Esophagus squamous epithelium (tissue), 5 donors: ENCODE data around the gene ZNF678. TPM values are rescaled to one million over a fixed set of nuclear protein-coding genes. Genes with fewer than 3 reads are reported as not detected.

Source experiments
- DNase-seq: peaks from one replicate; lab custom pipeline; 2025; lab: John Stamatoyannopoulos, UW
- H3K27ac ChIP-seq, 4 donors: fragments of 200-600 bp; sonication (generic); one replicate each; pipeline ENCODE4 v1.5.1; 2016 to 2019; ENCODE audit warnings: mild to moderate bottlenecking in 1 of 4
- H3K27me3 ChIP-seq, 4 donors: fragments of 200-600 bp; sonication (generic); 1 replicate in 3 of 4; 2 replicates in 1 of 4; pipeline versions ENCODE4 v1.5.1 to v1.6.0; 2017 to 2021; ENCODE audit warnings: antibody characterized with exemption in 1 of 4
- H3K36me3 ChIP-seq, 3 donors: fragments of 200-600 bp; sonication (generic); one replicate each; pipeline ENCODE4 v1.5.1; 2016 to 2019
- H3K4me1 ChIP-seq, 3 donors: fragments of 200-600 bp; sonication (generic); one replicate each; pipeline ENCODE4 v1.5.1; 2017 to 2019
- H3K4me3 ChIP-seq, 4 donors: fragments of 200-600 bp; sonication (generic); 1 replicate in 3 of 4; 2 replicates in 1 of 4; pipeline ENCODE4 v1.5.1; 2016 to 2019; ENCODE audit warnings: mild to moderate bottlenecking in 2 of 4, moderate library complexity in 1 of 4
- H3K9me3 ChIP-seq, 3 donors: fragments of 200-600 bp; sonication (generic); one replicate each; pipeline ENCODE4 v1.5.1; 2016 to 2019
- POLR2A ChIP-seq, 4 donors: fragments of 450-650 bp; IDR thresholded peaks; one replicate each; pipeline ENCODE4 v1.6.1; 2017; ENCODE audit warnings: antibody characterized with exemption in 4 of 4, mild to moderate bottlenecking in 4 of 4, moderate library complexity in 3 of 4
- WGBS, 2 donors: methylation state at CpG; one replicate each; pipeline ENCODE4 v1.1.5; 2018; 5-methylcytosine and 5-hydroxymethylcytosine counted together
- intact Hi-C: fragments of 100-400 bp; cut with DNase I; formaldehyde crosslinking; loops from one replicate; pipeline ENCODE4 v1.15.0; 2022
- total RNA-seq, 4 donors: library from RNA; depleted of rRNA; stranded (reverse); fragments of >200 nt; gene quantifications; one replicate each; pipeline ENCODE4 v1.1.0, GENCODE V29; 2016
- TF ChIP-seq, protein P1 (sequence below), 6 experiments: fragments of 450-650 bp in 4 of 6; fragments of 200-600 bp in 2 of 6; sonication (generic) in 2 of 6; IDR thresholded peaks; one replicate each; pipeline ENCODE4 v1.5.1; 2016 to 2019; ENCODE audit warnings: antibody characterized with exemption in 6 of 6, mild to moderate bottlenecking in 4 of 6, moderate library complexity in 4 of 6
- donor health status: DM: yes; HTN: yes; CAD: no.

The ZNF678 gene
- total RNA-seq, 4 donors from 2014 or later: 1.5 to 7.6 (median 3.2) TPM

DNA sequence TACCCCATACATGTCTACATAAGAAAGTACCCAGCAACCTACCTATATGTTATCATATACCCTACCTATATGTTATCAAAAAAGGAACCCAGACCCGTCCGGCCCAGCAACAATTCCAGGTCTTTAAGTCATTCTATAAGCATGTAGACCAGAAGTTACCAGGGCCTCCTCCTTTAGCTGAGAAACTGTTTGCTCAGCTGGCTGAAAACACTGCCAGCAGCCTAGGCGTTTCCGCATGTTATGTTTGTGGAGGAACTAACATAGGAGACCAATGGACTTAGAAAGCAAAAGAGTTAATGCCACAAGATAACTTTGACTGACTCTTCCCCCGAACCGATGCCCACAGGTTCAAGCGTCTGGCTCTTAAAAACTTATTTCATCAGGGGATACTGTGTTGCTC, 7.1 kb upstream of the ZNF678 start:
- WGBS, 2 donors: 84 to 87% methylated on average over 7 of the region's 7 CpGs
- Histone ChIP-seq H3K27me3 (peaks cover 0 to 39% (median 2%) of the 10 kb centered on the region in 4 donors), H3K4me1 (peaks cover 0 to 9% (median 0%) of the 10 kb centered on the region in 3 donors), H3K27ac (no peak overlapping the region), H3K9me3 (peaks cover 0 to 11% (median 8%) of the 10 kb centered on the region in 3 donors), H3K36me3 (no peaks in the 10 kb centered on the region), H3K4me3 (no peak overlapping the region)
- DNase-seq: no peak
- intact Hi-C loops: no loop called here
- TF ChIP-seq, protein P1, sequence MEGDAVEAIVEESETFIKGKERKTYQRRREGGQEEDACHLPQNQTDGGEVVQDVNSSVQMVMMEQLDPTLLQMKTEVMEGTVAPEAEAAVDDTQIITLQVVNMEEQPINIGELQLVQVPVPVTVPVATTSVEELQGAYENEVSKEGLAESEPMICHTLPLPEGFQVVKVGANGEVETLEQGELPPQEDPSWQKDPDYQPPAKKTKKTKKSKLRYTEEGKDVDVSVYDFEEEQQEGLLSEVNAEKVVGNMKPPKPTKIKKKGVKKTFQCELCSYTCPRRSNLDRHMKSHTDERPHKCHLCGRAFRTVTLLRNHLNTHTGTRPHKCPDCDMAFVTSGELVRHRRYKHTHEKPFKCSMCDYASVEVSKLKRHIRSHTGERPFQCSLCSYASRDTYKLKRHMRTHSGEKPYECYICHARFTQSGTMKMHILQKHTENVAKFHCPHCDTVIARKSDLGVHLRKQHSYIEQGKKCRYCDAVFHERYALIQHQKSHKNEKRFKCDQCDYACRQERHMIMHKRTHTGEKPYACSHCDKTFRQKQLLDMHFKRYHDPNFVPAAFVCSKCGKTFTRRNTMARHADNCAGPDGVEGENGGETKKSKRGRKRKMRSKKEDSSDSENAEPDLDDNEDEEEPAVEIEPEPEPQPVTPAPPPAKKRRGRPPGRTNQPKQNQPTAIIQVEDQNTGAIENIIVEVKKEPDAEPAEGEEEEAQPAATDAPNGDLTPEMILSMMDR (IDR thresholded peaks at IDR 0.05): no peak
- no peak for TF ChIP-seq POLR2A (IDR thresholded peaks at IDR 0.05)

DNA sequence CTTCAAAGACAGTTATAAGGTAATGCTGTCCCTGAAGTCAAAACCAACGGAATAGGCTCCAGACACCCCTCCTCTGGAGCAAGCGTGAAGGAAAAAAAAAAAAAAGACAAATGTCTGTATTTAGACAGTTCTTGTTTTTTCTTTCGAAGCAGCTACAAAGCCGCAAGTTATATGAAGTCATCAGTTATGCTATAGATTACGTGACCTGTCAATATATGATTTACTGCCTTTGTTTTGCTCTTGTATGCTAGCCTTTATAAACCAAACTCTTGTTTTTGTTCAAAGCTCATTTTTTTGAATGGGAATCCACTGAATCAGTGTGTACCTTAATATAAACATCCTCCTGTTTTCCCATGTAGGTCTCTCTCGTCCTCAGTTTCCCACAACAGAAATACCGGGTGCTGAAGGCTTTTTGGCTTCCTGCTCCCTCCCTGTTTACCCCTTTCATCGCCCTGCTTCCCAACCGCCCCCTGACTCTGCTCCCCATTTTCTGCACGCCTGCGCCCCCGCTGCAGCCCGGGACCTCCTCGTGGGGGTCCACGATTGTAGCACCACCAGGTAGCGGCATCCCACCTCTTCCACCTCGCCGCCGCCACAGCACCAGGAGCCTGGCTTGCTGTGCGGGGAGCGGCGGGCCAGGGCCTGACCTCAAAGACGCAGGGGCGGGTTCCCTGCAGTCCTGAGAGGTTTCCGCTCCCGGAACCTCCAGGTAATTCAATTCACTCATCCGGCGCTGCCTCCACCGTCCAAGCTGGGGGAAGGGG, 5.2 kb upstream of the ZNF678 start:
- no peak for DNase-seq
- no peak overlapping the region for H3K27ac ChIP-seq
- no peak overlapping the region for H3K4me3 ChIP-seq
- H3K27me3 ChIP-seq: peaks cover 0 to 46% (median 2%) of the 10 kb centered on the region in 4 donors
- H3K4me1 ChIP-seq: peaks cover 0 to 10% (median 0%) of the 10 kb centered on the region in 3 donors
- 70 to 74% methylated on average over 11 to 12 of the region's 29 CpGs for WGBS, 2 donors
- no peaks in the 10 kb centered on the region for H3K36me3 ChIP-seq
- intact Hi-C loops: no loop called here
- no peaks in the 10 kb centered on the region for H3K9me3 ChIP-seq
- TF ChIP-seq, protein P1 (IDR thresholded peaks at IDR 0.05): no peak
- TF ChIP-seq POLR2A (IDR thresholded peaks at IDR 0.05): no peak

DNA sequence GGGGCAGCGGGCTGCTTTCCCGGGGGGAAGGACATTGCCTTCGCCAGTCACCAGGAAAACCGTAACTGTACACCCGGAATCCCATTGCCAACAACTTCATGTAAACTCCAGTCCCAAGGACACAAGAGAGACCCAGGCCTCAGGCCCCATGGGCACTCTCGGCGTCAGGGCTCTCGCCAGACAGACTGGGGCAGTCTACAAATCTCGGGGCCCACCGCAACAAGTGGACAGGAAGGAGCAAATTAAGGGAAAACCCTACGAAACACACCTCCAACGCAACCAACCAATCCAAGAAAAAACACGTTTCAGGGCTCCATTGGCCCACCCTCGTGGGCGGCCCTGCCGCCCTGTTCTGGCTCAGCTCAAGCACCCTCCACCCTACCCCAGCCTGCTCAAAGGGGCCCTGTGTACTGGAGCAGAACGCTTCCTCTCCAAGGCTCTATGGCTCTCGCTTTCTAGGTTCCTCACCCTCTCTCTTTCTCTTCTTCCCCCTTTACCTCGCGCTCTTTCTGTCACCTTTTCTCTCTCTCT, 4.6 kb upstream of the ZNF678 start:
- WGBS, 2 donors: 56 to 67% methylated on average over 14 to 16 of the region's 20 CpGs
- Histone ChIP-seq H3K9me3 (no peaks in the 10 kb centered on the region), H3K4me1 (peaks cover 0 to 11% (median 0%) of the 10 kb centered on the region in 3 donors), H3K27me3 (peaks cover 0 to 46% (median 2%) of the 10 kb centered on the region in 4 donors), H3K36me3 (no peaks in the 10 kb centered on the region), H3K27ac (no peak overlapping the region), H3K4me3 (no peak overlapping the region)
- intact Hi-C loops: no loop called here
- DNase-seq: no peak
- no peak for TF ChIP-seq POLR2A (IDR thresholded peaks at IDR 0.05)
- TF ChIP-seq, protein P1 (IDR thresholded peaks at IDR 0.05): no peak

DNA sequence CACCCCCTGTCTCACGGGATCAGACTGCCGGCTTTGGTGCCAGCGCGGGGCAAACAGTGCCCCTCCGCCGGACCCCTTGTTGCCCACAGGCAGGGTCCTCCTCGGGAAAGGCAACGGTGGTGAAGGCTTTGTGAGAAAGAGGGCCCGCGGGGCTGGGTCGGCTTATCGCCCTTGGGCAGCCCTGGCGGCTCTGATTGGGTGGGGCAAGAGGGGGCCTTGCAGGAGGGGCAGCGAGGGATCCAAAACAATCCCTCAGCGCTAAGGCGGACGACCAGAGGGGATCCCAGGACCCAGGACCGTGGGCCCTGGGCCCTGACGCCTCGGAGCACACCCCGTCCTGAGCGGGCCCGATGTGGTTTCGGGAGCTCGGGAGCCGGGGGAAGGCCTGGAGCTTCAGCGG, 3.9 kb upstream of the ZNF678 start:
- no peak for DNase-seq
- H3K27ac ChIP-seq: no peak overlapping the region
- 63 to 70% methylated on average over 2 to 3 of the region's 27 CpGs for WGBS, 2 donors
- TF ChIP-seq, protein P1 (IDR thresholded peaks at IDR 0.05): no peak
- no peak for TF ChIP-seq POLR2A (IDR thresholded peaks at IDR 0.05)
- H3K9me3 ChIP-seq: no peaks in the 10 kb centered on the region
- peaks cover 0 to 46% (median 2%) of the 10 kb centered on the region in 4 donors for H3K27me3 ChIP-seq
- H3K4me3 ChIP-seq: no peak overlapping the region
- intact Hi-C loops: no loop called here
- H3K36me3 ChIP-seq: no peaks in the 10 kb centered on the region
- H3K4me1 ChIP-seq: peaks cover 0 to 18% (median 4%) of the 10 kb centered on the region in 3 donors

DNA sequence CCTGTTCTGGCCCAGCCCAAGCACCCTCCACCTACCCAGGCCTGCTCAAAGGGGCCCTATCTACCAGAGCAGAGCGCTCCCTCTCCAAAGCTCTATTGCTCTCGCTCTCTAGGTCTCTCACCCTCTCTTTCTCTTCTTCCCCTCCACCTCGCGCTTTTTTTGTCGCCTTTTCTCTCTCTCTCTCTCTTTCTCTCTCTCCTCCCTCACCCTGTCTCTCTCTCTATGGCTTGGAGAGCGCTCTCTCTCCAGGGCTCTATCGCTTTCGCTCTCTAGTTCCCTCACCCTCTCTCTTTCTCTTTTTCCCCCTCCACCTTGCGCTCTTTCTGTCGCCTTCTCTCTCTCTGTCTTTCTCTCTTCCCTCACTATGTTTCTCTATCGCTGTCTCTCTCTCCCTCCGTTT, 3.4 kb upstream of the ZNF678 start:
- H3K9me3 ChIP-seq: no peaks in the 10 kb centered on the region
- H3K27me3 ChIP-seq: peaks cover 0 to 46% (median 2%) of the 10 kb centered on the region in 4 donors
- peaks cover 0 to 21% (median 6%) of the 10 kb centered on the region in 3 donors for H3K4me1 ChIP-seq
- intact Hi-C loops: no loop called here
- no peaks in the 10 kb centered on the region for H3K36me3 ChIP-seq
- no peak for DNase-seq
- 75 to 76% methylated on average over 12 of the region's 12 CpGs for WGBS, 2 donors
- H3K4me3 ChIP-seq: no peak overlapping the region
- TF ChIP-seq POLR2A (IDR thresholded peaks at IDR 0.05): no peak
- TF ChIP-seq, protein P1 (IDR thresholded peaks at IDR 0.05): no peak
- no peak overlapping the region for H3K27ac ChIP-seq
